MM.1S (cell line): ENCODE data around the gene SLC11A2.
A peak's percentile ranks its signal among the peaks of the same experiment; 100 is the strongest.

Experiments used
- DNase-seq: peaks from one replicate; pipeline ENCODE4 v3.0.0-alpha.2; 2015
- H2AFZ ChIP-seq: fragments of 300-600 bp; sonication (generic); 2 replicates; pipeline ENCODE4 v1.6.0; 2016; ENCODE audit warnings: antibody characterized with exemption, low read length
- H3F3A ChIP-seq: fragments of 300-600 bp; sonication (generic); 2 replicates; pipeline ENCODE4 v1.6.1; 2016; ENCODE audit warnings: mild to moderate bottlenecking, antibody characterized with exemption, low read length, moderate library complexity, mixed read lengths; ENCODE audit not compliant: insufficient read depth
- H3K27ac ChIP-seq: fragments of 300-600 bp; sonication (generic); 2 replicates; pipeline ENCODE4 v1.5.1; 2016; ENCODE audit warnings: mild to moderate bottlenecking, low read length
- H3K27me3 ChIP-seq: fragments of 300-600 bp; sonication (generic); replicated peaks from 2 replicates; pipeline ENCODE4 v1.6.0; 2016; ENCODE audit warnings: low read length; ENCODE audit not compliant: insufficient read depth
- H3K36me3 ChIP-seq: fragments of 300-600 bp; sonication (generic); replicated peaks from 2 replicates; pipeline ENCODE4 v1.6.1; 2016; ENCODE audit warnings: mild to moderate bottlenecking, low read length, mixed read lengths; ENCODE audit not compliant: insufficient read depth
- H3K4me1 ChIP-seq: fragments of 300-600 bp; sonication (generic); 2 replicates; pipeline ENCODE4 v1.6.1; 2016; ENCODE audit warnings: low read length, mixed read lengths
- H3K4me2 ChIP-seq: fragments of 300-600 bp; sonication (generic); 2 replicates; pipeline ENCODE4 v1.6.0; 2016; ENCODE audit warnings: low read depth, low read length
- H3K4me3 ChIP-seq: fragments of 300-600 bp; sonication (generic); 2 replicates; pipeline ENCODE4 v1.5.1; 2016; ENCODE audit warnings: low read length, mixed read lengths
- H3K79me2 ChIP-seq: fragments of 300-600 bp; sonication (generic); 2 replicates; pipeline ENCODE4 v1.6.1; 2016; ENCODE audit warnings: mixed run types, low read length, mixed read lengths
- H3K9ac ChIP-seq: fragments of 300-600 bp; sonication (generic); 2 replicates; pipeline ENCODE4 v1.6.1; 2016; ENCODE audit warnings: low read length, mixed read lengths
- H3K9me2 ChIP-seq: fragments of 300-600 bp; sonication (generic); replicated peaks from 2 replicates; pipeline ENCODE4 v1.6.1; 2016; ENCODE audit warnings: mild to moderate bottlenecking, low read length, mixed read lengths; ENCODE audit not compliant: insufficient read depth
- H3K9me3 ChIP-seq: fragments of 300-600 bp; sonication (generic); replicated peaks from 2 replicates; pipeline ENCODE4 v1.6.1; 2016; ENCODE audit warnings: mild to moderate bottlenecking, low read length, mixed read lengths; ENCODE audit not compliant: insufficient read depth
- H4K20me1 ChIP-seq: fragments of 300-600 bp; sonication (generic); 2 replicates; pipeline ENCODE4 v1.6.1; 2016; ENCODE audit warnings: mild to moderate bottlenecking, low read length, moderate library complexity, mixed read lengths; ENCODE audit not compliant: insufficient read depth
- EZH2 ChIP-seq: fragments of 300-600 bp; sonication (generic); optimal IDR thresholded peaks from 2 replicates; pipeline ENCODE3; 2017; ENCODE audit warnings: low read depth, mild to moderate bottlenecking, antibody characterized with exemption, low read length, mixed read lengths
- EZH2phosphoT487 ChIP-seq: fragments of 300-600 bp; sonication (generic); IDR thresholded peaks from 2 replicates; pipeline ENCODE4 v1.6.1; 2018; ENCODE audit warnings: antibody characterized with exemption, low read length
- TF ChIP-seq, protein P1 (sequence below): fragments of 300-600 bp; sonication (generic); IDR thresholded peaks from 2 replicates; pipeline ENCODE4 v1.5.1; 2016; ENCODE audit warnings: antibody characterized with exemption, low read length, mixed read lengths

Gene SLC11A2

DNA sequence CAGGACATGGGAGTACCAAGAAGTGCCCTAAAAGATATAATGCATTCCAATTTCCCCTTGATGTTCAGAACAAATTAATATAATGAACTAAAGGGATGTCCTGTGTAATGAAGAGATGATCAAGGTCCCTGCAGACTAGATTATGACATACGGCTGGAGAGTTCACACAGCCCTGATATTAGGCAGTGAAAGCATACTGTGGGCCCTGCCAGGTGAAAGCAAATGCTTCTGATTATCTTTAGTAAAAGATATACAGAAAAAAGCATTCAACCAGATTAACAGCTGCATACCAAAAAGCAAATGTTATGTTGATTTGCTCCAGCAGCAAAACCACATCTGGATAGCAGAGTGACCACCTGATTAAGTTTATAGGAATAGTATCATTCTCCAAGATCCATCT, 61.8 kb downstream of the SLC11A2 start:
- Histone ChIP-seq H3K9me2 (no peaks in the 10 kb centered on the region), H3K27ac (no peak overlapping the region), H3K4me1 (peaks cover 7% of the 10 kb centered on the region), H4K20me1 (no peaks in the 10 kb centered on the region), H3K79me2 (no peaks in the 10 kb centered on the region), H3K4me2 (no peak overlapping the region), H3F3A (no peaks in the 10 kb centered on the region), H3K9ac (no peak overlapping the region), H3K27me3 (no peaks in the 10 kb centered on the region), H3K4me3 (no peak overlapping the region), H3K9me3 (no peaks in the 10 kb centered on the region), H2AFZ (no peak overlapping the region), H3K36me3 (no peaks in the 10 kb centered on the region)
- TF ChIP-seq EZH2phosphoT487 = no peak
- TF ChIP-seq, protein P1, sequence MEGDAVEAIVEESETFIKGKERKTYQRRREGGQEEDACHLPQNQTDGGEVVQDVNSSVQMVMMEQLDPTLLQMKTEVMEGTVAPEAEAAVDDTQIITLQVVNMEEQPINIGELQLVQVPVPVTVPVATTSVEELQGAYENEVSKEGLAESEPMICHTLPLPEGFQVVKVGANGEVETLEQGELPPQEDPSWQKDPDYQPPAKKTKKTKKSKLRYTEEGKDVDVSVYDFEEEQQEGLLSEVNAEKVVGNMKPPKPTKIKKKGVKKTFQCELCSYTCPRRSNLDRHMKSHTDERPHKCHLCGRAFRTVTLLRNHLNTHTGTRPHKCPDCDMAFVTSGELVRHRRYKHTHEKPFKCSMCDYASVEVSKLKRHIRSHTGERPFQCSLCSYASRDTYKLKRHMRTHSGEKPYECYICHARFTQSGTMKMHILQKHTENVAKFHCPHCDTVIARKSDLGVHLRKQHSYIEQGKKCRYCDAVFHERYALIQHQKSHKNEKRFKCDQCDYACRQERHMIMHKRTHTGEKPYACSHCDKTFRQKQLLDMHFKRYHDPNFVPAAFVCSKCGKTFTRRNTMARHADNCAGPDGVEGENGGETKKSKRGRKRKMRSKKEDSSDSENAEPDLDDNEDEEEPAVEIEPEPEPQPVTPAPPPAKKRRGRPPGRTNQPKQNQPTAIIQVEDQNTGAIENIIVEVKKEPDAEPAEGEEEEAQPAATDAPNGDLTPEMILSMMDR = no peak
- no peak for TF ChIP-seq EZH2
- no peak for DNase-seq

DNA sequence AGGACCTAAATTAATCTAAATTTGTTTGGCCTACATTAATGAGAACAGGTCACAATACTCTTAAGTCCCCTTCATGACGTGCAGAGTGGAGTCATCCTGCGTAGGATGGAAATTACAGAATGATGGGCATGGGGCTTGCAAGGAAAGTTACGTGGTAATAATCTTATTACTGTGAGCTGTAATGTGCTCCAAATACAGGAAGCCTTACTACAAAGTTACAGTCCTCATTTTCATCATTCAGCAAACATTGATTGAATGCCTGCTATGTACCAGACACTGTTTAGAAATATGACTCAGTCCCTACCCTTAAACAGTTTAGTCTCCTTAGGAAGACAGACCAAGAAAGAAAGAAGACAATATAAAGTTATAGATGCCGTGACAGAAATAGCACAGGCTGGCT, 64.5 kb downstream of the SLC11A2 start:
- no peaks in the 10 kb centered on the region for H3F3A ChIP-seq
- no peak for DNase-seq
- H3K27ac ChIP-seq = no peak overlapping the region
- H2AFZ ChIP-seq = no peak overlapping the region
- no peak overlapping the region for H3K9ac ChIP-seq
- H3K4me3 ChIP-seq = no peak overlapping the region
- TF ChIP-seq EZH2phosphoT487 = no peak
- no peak for TF ChIP-seq EZH2
- TF ChIP-seq, protein P1 = no peak
- no peaks in the 10 kb centered on the region for H3K36me3 ChIP-seq
- no peaks in the 10 kb centered on the region for H3K9me2 ChIP-seq
- no peaks in the 10 kb centered on the region for H4K20me1 ChIP-seq
- no peaks in the 10 kb centered on the region for H3K27me3 ChIP-seq
- no peaks in the 10 kb centered on the region for H3K79me2 ChIP-seq
- peaks cover 7% of the 10 kb centered on the region for H3K4me1 ChIP-seq
- H3K4me2 ChIP-seq = no peak overlapping the region
- no peaks in the 10 kb centered on the region for H3K9me3 ChIP-seq

DNA sequence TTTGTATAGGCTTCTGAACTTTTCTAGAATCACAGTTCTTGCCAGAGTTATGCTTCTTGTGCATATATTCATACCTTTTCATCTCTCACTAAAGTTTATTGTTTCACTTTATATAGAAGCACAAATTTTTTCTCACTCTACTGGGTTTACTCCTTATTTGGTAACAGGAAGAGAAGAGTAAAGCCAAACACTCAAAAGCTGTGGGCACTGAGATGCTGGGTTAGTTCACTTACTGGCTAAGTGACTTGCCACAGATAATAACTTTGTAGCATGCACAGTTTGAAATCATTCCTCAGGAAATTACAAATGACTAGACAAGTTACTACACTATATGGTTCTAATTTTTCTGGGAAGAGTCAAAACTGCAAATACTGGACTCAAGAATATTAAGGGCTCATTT, 66.1 kb downstream of the SLC11A2 start:
- no peaks in the 10 kb centered on the region for H3K36me3 ChIP-seq
- no peaks in the 10 kb centered on the region for H3F3A ChIP-seq
- no peak overlapping the region for H2AFZ ChIP-seq
- H3K27me3 ChIP-seq = no peaks in the 10 kb centered on the region
- TF ChIP-seq EZH2 = no peak
- TF ChIP-seq, protein P1 = no peak
- no peak for TF ChIP-seq EZH2phosphoT487
- no peak overlapping the region for H3K4me2 ChIP-seq
- H3K9me2 ChIP-seq = no peaks in the 10 kb centered on the region
- peak; percentile 49 for DNase-seq
- no peaks in the 10 kb centered on the region for H4K20me1 ChIP-seq
- H3K4me3 ChIP-seq = no peak overlapping the region
- H3K79me2 ChIP-seq = no peaks in the 10 kb centered on the region
- H3K4me1 ChIP-seq = peaks cover 7% of the 10 kb centered on the region
- H3K27ac ChIP-seq = no peak overlapping the region
- H3K9ac ChIP-seq = no peak overlapping the region
- no peaks in the 10 kb centered on the region for H3K9me3 ChIP-seq
